Measurements from ENCODE around the gene PLPP6.
"Not testable (repeated sequence)": the region's sequence is repeated elsewhere in the genome, so short reads cannot be mapped to it uniquely, and the experiment has no call there.

The PLPP6 gene

GRCh38 chr9:4654084-4654483 lies 8.0 kb upstream of the PLPP6 start:
- Mint-ChIP-seq H3K36me3 (no peaks in the 10 kb centered on the region), H3K27ac (no peak overlapping the region), H3K9me3 (no peaks in the 10 kb centered on the region), H3K4me3 (no peak overlapping the region), H3K27me3 (peaks cover 4% of the 10 kb centered on the region), H3K4me1 (no peaks in the 10 kb centered on the region)
- CTCF ChIA-PET = interaction anchor here (0.9 kb wide), 1 partner anchor 8 kb away, joined by 3 read pairs; no protein-coding TSS in a partner anchor
- no peak for DNase-seq

GRCh38 chr9:4654538-4654937 lies 7.6 kb upstream of the PLPP6 start:
- Mint-ChIP-seq H3K36me3 (no peaks in the 10 kb centered on the region), H3K9me3 (no peaks in the 10 kb centered on the region), H3K4me1 (no peaks in the 10 kb centered on the region), H3K27me3 (peaks cover 6% of the 10 kb centered on the region), H3K4me3 (no peak overlapping the region), H3K27ac (no peak overlapping the region)
- CTCF ChIA-PET = no interaction called here
- no peak for DNase-seq

GRCh38 chr9:4656196-4656595 lies 5.9 kb upstream of the PLPP6 start:
- DNase-seq, H3K9me3 Mint-ChIP-seq, H3K4me3 Mint-ChIP-seq, H3K36me3 Mint-ChIP-seq, H3K27ac Mint-ChIP-seq, CTCF ChIA-PET, H3K4me1 Mint-ChIP-seq: not testable (repeated sequence)
- peaks cover 11% of the 10 kb centered on the region for H3K27me3 Mint-ChIP-seq

DNA sequence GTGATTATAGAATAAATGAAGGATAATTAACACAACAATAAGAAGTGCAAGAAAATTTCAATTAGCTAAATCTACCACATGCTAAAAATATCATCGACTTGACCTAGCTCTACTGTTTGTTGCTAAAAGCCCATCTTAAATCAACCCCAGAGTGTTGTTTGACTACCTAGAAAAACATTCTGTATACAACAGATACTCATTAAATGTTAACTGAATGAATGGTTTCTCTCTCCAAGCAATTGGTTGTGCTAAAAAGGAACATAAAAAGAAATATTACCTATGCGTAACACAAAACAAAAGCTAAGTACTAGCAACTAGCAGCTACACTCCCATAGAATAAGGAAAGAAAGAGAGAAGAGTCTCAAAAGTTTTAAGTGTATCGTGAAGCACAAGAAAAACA lies 5.5 kb upstream of the PLPP6 start:
- no peaks in the 10 kb centered on the region for H3K9me3 Mint-ChIP-seq
- CTCF ChIA-PET = no interaction called here
- peaks cover 10% of the 10 kb centered on the region for H3K4me1 Mint-ChIP-seq
- no peak for DNase-seq
- H3K36me3 Mint-ChIP-seq = no peaks in the 10 kb centered on the region
- no peak overlapping the region for H3K27ac Mint-ChIP-seq
- H3K4me3 Mint-ChIP-seq = no peak overlapping the region
- H3K27me3 Mint-ChIP-seq = peaks cover 11% of the 10 kb centered on the region

DNA sequence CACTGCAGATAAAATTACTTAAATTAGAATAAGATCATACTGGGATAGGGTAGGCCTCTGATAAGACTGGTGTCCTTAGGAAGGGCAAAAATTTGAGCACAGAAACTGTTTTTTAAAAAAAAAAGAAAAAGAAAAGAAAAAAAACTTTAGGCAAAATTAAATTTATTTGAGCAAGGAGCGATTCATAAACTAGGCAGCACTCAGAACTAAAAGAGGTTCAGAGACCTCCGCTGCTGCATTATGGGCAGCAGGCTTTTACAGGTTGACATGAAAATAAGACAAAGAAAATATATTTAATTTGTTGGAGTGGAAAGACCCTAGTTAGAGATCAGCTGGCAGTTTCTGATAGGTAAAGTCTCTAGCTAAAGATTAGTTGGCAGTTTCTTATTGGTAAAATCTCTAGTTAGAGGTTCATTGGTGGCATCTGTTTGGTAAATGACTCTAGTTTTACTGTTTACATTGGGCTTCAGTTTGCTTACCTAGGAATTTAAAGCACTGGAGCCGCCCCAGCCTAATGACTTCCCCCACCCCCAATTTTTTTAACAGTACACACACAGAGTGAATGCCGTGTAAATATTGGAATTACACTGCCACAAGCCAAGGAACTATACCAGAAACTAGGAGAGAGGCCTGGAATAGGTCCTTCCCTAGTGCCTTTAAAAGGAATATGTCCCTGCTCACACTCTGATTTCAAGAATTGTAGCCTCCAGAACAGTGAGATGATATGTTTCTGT lies 4.5 kb upstream of the PLPP6 start:
- Mint-ChIP-seq H3K27ac (no peak overlapping the region), H3K4me3 (no peak overlapping the region), H3K27me3 (peaks cover 12% of the 10 kb centered on the region), H3K36me3 (no peaks in the 10 kb centered on the region), H3K4me1 (peaks cover 18% of the 10 kb centered on the region), H3K9me3 (no peaks in the 10 kb centered on the region)
- no peak for DNase-seq
- CTCF ChIA-PET = no interaction called here

DNA sequence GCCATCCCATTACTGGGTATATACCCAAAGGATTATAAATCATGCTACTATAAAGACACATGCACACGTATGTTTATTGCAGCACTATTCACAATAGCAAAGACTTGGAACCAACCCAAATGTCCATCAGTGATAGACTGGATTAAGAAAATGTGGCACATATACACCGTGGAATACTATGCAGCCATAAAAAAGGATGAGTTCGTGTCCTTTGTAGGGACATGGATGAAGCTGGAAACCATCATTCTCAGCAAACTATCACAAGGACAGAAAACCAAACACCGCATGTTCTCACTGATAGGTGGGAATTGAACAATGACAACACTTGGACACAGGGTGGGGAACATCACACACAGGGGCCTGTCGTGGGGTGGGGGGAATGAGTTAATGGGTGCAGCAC lies 1.4 kb upstream of the PLPP6 start:
- H3K27ac Mint-ChIP-seq, H3K9me3 Mint-ChIP-seq, H3K4me3 Mint-ChIP-seq, DNase-seq, CTCF ChIA-PET, H3K36me3 Mint-ChIP-seq: not testable (repeated sequence)
- peaks cover 47% of the 10 kb centered on the region for H3K4me1 Mint-ChIP-seq
- H3K27me3 Mint-ChIP-seq = peaks cover 18% of the 10 kb centered on the region

- DNase-seq = no peak
- Mint-ChIP-seq H3K9me3 (no peaks in the 10 kb centered on the region), H3K27ac (peak overlapping the region; percentile 88), H3K4me1 (peaks cover 52% of the 10 kb centered on the region), H3K36me3 (peaks cover 8% of the 10 kb centered on the region), H3K27me3 (peaks cover 22% of the 10 kb centered on the region), H3K4me3 (peak overlapping the region; percentile 84)
- CTCF ChIA-PET = no interaction called here
Measured at GRCh38 chr9:4661165-4661564, 929 bp upstream of the PLPP6 start.

DNA sequence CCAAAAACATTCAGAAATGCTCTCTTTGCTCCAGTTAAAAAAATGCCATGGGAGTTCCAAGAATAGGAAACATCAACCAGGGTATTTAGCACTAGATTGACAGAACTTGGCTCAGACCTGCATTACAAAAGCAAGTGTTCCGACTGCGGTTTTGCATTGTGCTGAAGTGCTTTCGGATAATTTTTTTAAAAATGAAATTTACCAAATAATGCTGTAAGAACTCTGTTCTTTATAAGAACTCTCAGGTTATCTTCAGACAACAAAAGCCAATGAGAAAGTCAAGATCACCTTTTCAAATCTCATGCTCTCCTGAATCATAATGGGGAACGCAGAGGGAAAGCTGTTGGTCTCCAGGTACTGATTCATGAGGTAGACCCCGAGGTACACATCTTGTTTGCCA lies 483 bp upstream of the PLPP6 start:
- Mint-ChIP-seq H3K9me3 (no peaks in the 10 kb centered on the region), H3K4me1 (peaks cover 57% of the 10 kb centered on the region), H3K27me3 (peaks cover 26% of the 10 kb centered on the region), H3K27ac (peak overlapping the region; percentile 88), H3K4me3 (peak overlapping the region; percentile 84), H3K36me3 (peaks cover 8% of the 10 kb centered on the region)
- CTCF ChIA-PET = interaction anchor here (0.6 to 1.4 kb wide), 3 partner anchors 21 to 140 kb away, joined by 3 to 8 read pairs (median 3); no protein-coding TSS in a partner anchor
- no peak for DNase-seq

DNA sequence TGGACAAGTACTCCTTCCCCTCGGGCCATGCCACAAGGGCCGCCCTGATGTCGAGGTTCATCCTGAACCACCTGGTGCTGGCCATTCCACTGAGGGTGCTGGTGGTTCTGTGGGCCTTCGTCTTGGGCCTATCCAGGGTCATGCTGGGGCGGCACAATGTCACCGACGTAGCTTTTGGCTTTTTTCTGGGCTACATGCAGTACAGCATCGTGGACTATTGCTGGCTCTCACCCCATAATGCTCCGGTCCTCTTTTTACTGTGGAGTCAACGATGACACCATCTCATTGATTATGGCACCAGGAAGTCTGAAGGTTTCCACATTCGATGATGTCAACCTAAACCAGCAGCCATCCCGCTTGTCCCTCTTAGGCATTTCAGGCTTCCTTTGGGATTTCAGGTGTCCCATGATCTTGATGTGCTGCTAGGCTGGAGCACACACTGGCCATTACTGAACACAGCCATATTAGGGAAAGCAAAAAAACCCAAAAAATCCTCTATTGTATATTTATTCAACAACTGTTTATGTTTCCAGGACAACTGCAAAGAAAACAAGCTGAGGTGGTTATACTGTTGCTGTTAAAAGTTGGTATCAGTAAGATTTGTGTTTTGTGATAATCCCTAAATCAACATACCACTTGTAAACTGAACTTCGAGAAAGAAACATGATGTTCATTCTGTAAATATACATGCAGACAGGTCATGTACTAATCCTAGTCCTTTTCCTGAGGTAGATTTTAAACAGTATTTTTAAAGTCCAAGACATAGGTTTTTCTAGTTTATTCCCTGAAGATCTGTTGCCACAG lies 1.1 kb downstream of the PLPP6 start:
- Mint-ChIP-seq H3K27me3 (peaks cover 24% of the 10 kb centered on the region), H3K4me1 (peaks cover 71% of the 10 kb centered on the region), H3K4me3 (peak overlapping the region; percentile 84), H3K36me3 (peaks cover 8% of the 10 kb centered on the region), H3K9me3 (no peaks in the 10 kb centered on the region), H3K27ac (peak overlapping the region; percentile 35)
- CTCF ChIA-PET = interaction anchor here (0.6 to 1.4 kb wide), 3 partner anchors 9 to 178 kb away, joined by 3 to 8 read pairs (median 5); no protein-coding TSS in a partner anchor
- no peak for DNase-seq

GRCh38 chr9:4663956-4664355 lies 1.9 kb downstream of the PLPP6 start:
- Mint-ChIP-seq H3K27ac (no peak overlapping the region), H3K4me1 (peaks cover 77% of the 10 kb centered on the region), H3K4me3 (peak overlapping the region; percentile 84), H3K9me3 (no peaks in the 10 kb centered on the region), H3K27me3 (peaks cover 21% of the 10 kb centered on the region), H3K36me3 (peaks cover 8% of the 10 kb centered on the region)
- CTCF ChIA-PET = no interaction called here
- DNase-seq = no peak

DNA sequence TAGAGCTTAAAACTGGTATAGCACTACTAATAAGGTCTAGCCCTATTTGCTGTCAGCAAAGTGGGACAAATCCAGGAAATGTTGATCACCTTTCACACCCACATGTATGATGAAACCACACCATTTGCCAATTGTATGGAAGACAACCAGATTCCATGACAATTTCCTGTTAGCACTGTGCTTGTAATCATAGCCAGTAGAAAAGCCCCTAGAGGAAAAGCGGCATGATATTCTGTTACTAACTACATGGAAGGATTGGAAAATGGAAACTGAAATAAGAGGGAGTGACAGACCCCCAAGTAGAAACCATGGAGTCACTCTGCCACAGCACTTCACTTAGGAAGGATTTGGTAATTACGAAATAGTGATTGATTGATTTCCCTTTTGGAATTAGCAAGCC lies 3.3 kb downstream of the PLPP6 start:
- Mint-ChIP-seq H3K9me3 (no peaks in the 10 kb centered on the region), H3K4me1 (peaks cover 80% of the 10 kb centered on the region), H3K27ac (no peak overlapping the region), H3K4me3 (peak overlapping the region; percentile 6), H3K27me3 (peaks cover 14% of the 10 kb centered on the region), H3K36me3 (peaks cover 8% of the 10 kb centered on the region)
- no peak for DNase-seq
- CTCF ChIA-PET = interaction anchor here (1.1 kb wide), 1 partner anchor 14 kb away, joined by 3 read pairs; the partner anchor contains the start of gene CDC37L1

DNA sequence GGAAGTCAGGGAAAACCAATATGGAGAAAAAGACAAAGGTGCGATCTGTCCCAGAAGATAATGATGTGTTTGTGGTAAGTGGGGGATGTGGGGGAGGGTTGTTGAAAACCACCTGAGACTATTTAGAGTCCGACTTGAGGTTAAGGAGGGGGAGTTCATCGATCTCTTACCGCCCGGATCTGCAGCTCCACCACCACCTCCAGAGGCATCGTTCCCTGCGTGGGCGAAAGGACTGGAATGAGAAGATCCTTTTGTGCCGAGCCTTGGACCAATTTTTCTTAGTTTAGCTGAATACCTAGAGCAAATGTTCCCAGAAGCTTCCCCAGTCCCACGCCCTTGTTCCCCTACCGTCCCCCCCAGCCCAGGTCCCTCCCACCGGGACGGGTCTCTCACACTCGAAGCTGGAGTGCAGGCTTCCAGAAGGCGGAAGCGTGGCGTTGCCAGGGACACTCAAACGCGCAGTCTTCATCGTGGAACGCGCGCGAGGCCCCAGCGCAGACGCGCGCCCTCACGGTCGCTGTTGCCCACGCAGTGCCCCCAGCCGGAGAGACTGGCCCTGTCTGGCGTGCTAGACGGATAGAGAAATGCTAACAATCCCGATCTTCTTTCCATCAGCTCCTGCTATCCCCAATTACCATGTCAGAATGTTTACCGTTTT lies 4.1 kb downstream of the PLPP6 start, which contains the start of gene SPATA6L:
Gene SPATA6L (minus strand): TSS at position 439 of the 658 bp plus-strand sequence. CDS start 230 bp downstream, at position 209.
- Mint-ChIP-seq H3K4me1 (peaks cover 85% of the 10 kb centered on the region), H3K27ac (no peak within 1 kb of the TSS), H3K27me3 (peaks cover 14% of the 10 kb centered on the region), H3K4me3 (peak within 1 kb of the TSS; percentile 64), H3K36me3 (peaks cover 8% of the 10 kb centered on the region), H3K9me3 (no peaks in the 10 kb centered on the region)
- DNase-seq = peak; percentile 51
- CTCF ChIA-PET = interaction anchor here (0.6 kb wide), 1 partner anchor 34 kb away, joined by 3 read pairs; no protein-coding TSS in a partner anchor

DNA sequence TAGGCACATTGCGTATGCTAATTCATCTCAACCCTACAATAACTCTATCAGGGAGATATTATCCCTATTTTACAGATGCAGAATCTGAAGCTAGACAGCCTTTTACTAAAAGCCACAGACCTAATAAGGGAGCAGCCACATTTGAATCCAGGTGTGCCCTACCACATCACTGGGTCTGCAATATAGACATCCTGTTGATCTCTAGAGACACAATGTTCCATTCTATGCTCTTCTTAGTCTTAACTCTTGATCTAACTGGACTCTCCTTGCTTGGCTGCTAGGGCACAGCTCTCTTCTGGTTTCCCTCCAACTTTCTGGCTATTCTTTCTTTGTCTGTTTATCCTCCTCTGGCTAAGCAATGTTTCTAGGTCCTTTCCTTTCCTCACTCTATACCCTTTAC lies 5.6 kb downstream of the PLPP6 start:
- CTCF ChIA-PET = no interaction called here
- Mint-ChIP-seq H3K4me3 (no peak overlapping the region), H3K4me1 (peaks cover 73% of the 10 kb centered on the region), H3K9me3 (no peaks in the 10 kb centered on the region), H3K27me3 (peaks cover 13% of the 10 kb centered on the region), H3K27ac (no peak overlapping the region), H3K36me3 (peaks cover 8% of the 10 kb centered on the region)
- DNase-seq = peak; percentile 46

GRCh38 chr9:4668604-4669003 lies 6.5 kb downstream of the PLPP6 start:
- CTCF ChIA-PET = no interaction called here
- Mint-ChIP-seq H3K9me3 (no peaks in the 10 kb centered on the region), H3K27me3 (peaks cover 8% of the 10 kb centered on the region), H3K4me1 (peaks cover 64% of the 10 kb centered on the region), H3K27ac (no peak overlapping the region), H3K36me3 (peaks cover 6% of the 10 kb centered on the region), H3K4me3 (no peak overlapping the region)
- DNase-seq = no peak
